ENCODE data around the gene GLI3. TPM values are rescaled to one million over a fixed set of nuclear protein-coding genes. Genes with fewer than 3 reads are reported as not detected.

Gene GLI3
- total RNA-seq, 1 donor from 2014 or later: 2.2 TPM

DNA sequence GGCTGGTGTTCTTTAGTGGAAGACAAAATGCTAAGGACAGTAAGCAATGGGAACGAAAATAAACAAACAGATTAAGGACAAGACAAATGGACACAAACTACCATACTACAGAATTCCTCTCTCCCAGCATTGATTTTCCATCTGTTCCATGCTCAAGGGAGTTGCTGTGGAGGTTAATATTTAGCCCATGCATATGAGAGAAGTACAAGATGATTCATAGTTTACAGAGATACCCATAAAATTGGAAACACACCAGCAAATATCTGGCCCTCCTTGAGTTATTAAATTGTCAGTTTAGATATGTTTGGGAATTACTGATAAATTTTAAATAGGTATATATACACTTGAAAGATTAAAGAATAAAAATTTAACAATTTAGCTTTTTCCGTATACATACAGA is 69.8 kb downstream of the GLI3 start:
- H3K27me3 ChIP-seq: no peaks in the 10 kb centered on the region
- DNase-seq (ENCODE audit: low spot score in 2 of 2): no peak
- H3K27ac ChIP-seq: no peak overlapping the region
- no peaks in the 10 kb centered on the region for H3K4me1 ChIP-seq
- no peaks in the 10 kb centered on the region for H3K36me3 ChIP-seq
- no peaks in the 10 kb centered on the region for H3K9me3 ChIP-seq
- intact Hi-C loops (cut with DNase I): no loop called here
- TF ChIP-seq, protein P1, sequence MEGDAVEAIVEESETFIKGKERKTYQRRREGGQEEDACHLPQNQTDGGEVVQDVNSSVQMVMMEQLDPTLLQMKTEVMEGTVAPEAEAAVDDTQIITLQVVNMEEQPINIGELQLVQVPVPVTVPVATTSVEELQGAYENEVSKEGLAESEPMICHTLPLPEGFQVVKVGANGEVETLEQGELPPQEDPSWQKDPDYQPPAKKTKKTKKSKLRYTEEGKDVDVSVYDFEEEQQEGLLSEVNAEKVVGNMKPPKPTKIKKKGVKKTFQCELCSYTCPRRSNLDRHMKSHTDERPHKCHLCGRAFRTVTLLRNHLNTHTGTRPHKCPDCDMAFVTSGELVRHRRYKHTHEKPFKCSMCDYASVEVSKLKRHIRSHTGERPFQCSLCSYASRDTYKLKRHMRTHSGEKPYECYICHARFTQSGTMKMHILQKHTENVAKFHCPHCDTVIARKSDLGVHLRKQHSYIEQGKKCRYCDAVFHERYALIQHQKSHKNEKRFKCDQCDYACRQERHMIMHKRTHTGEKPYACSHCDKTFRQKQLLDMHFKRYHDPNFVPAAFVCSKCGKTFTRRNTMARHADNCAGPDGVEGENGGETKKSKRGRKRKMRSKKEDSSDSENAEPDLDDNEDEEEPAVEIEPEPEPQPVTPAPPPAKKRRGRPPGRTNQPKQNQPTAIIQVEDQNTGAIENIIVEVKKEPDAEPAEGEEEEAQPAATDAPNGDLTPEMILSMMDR (IDR thresholded peaks at IDR 0.05): no peak
- H3K4me3 ChIP-seq: no peak overlapping the region

DNA sequence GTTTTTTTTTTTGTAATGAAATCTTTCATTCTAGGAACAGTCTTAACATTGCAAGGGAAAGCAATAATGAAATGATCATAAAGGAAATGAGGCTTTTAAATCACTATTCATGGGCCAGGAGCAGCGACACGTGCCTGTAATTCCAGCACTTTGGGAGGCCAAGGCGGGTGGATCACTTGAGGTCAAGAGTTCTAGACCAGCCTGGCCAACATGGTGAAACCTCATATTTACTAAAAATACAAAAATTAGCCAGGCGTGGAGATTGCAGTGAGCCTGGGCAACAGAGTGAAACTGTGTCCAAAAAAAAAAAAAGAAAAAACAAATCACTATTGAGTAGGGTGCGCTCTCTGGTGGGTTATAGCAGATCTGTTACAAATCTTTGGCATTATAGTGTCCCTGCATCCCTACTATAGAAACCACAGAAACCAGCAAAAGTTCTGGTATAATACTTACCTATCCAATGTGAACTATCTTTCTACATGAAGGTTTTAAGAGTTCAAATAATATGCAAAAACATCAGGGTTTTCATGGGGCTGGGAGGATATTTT is 72.1 kb downstream of the GLI3 start:
- no peaks in the 10 kb centered on the region for H3K36me3 ChIP-seq
- H3K27ac ChIP-seq: no peak overlapping the region
- no peaks in the 10 kb centered on the region for H3K9me3 ChIP-seq
- no peak overlapping the region for H3K4me3 ChIP-seq
- TF ChIP-seq, protein P1 (IDR thresholded peaks at IDR 0.05): no peak
- H3K4me1 ChIP-seq: no peaks in the 10 kb centered on the region
- no peak for DNase-seq (ENCODE audit: low spot score in 2 of 2)
- H3K27me3 ChIP-seq: no peaks in the 10 kb centered on the region
- intact Hi-C loops (cut with DNase I): no loop called here

DNA sequence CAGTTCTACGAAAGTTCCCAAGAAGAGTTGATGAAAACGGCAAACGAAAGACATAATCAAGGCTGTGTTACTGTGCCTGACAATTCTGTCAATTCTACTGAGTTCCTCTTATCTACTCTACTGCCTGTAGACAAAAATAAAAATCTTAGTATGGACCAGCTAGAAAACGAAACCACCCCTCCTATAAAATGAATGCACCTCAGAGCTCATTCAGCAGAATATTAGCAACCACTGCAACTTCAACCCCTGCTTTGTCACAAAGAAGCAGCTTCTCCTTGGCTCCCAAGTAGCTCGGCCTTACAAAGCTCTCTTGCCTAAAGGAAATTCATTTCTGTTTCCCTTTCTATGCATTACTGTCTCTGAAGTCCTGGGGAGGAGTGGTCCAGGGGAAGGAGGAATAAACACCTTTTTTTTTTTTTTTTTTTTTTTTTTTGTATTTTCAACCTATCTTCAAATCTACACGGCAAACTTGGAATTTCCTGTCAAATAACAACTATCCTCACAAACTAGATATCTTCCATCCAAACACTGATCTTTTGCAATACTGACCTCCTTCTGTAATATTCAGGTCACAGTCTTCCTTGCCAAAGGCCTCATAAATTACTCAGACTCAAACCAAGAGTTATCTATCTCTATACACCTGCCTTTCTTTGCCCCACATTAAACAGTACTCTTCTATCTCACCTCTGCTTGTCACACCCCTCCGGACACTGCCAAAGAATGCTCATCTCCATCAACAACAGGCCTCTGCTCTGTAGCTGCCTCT is 74.3 kb downstream of the GLI3 start:
- Histone ChIP-seq H3K4me3 (no peak overlapping the region), H3K9me3 (no peaks in the 10 kb centered on the region), H3K4me1 (no peaks in the 10 kb centered on the region), H3K36me3 (no peaks in the 10 kb centered on the region), H3K27me3 (no peaks in the 10 kb centered on the region), H3K27ac (no peak overlapping the region)
- intact Hi-C loops (cut with DNase I): no loop called here
- no peak for DNase-seq (ENCODE audit: low spot score in 2 of 2)
- TF ChIP-seq, protein P1 (IDR thresholded peaks at IDR 0.05): no peak

DNA sequence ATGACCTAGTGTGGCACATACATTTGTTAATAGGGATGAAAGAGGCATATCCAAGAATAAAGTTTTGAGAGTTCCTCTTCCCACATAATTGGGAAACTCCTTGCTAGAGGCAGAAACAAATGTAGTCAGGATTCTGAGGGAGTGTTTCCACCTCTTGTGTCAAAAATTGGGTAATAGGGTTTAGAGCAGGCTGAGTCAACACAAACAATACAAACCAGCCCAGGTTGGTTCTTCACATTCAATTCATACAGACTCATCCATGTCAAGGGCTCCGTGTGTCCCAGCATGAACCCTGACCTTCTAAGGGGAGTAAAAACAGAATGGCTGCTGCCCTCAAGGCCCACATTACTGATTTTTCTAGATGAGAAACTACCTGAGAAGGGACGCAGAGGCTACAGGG is 75.3 kb downstream of the GLI3 start:
- Histone ChIP-seq H3K27ac (no peak overlapping the region), H3K27me3 (no peaks in the 10 kb centered on the region), H3K36me3 (no peaks in the 10 kb centered on the region), H3K4me1 (no peaks in the 10 kb centered on the region), H3K4me3 (no peak overlapping the region), H3K9me3 (no peaks in the 10 kb centered on the region)
- TF ChIP-seq, protein P1 (IDR thresholded peaks at IDR 0.05): no peak
- no peak for DNase-seq (ENCODE audit: low spot score in 2 of 2)
- intact Hi-C loops (cut with DNase I): no loop called here

DNA sequence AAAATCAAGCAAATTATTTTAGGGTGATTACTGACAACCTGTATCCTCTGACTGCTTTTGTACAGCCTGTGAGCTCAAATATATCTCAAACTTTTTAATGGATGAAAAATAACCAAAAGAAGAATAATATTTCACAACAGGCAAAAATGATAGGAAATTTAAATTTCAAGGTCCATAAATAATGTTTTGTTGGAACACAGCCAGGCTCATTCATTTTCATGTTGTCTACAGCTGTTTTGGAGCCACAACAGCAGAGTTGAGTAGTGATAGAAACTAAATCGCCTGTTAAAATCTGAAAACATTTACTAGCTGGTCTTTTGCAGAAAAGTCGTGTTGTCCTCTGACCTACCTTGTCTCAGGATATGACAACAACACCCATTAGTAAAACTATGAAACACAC is 75.9 kb downstream of the GLI3 start:
- no peaks in the 10 kb centered on the region for H3K4me1 ChIP-seq
- H3K36me3 ChIP-seq: no peaks in the 10 kb centered on the region
- intact Hi-C loops (cut with DNase I): no loop called here
- H3K27ac ChIP-seq: no peak overlapping the region
- H3K27me3 ChIP-seq: no peaks in the 10 kb centered on the region
- no peak for DNase-seq (ENCODE audit: low spot score in 2 of 2)
- TF ChIP-seq, protein P1 (IDR thresholded peaks at IDR 0.05): no peak
- H3K9me3 ChIP-seq: no peaks in the 10 kb centered on the region
- H3K4me3 ChIP-seq: no peak overlapping the region
